Adrenal gland (tissue), 5 donors: ENCODE results near the gene SKIC2.
"Not testable (repeated sequence)": the region's sequence is repeated elsewhere in the genome, so short reads cannot be mapped to it uniquely, and the experiment has no call there.

Experiments
- CTCF ChIP-seq, 6 experiments: fragments of 450-650 bp in 4 of 6; fragments of 200-600 bp in 2 of 6; sonication (generic) in 1 of 6; IDR thresholded peaks; 1 replicate in 5 of 6; 2 replicates in 1 of 6; pipeline versions ENCODE4 v1.5.1 to v1.8.0; 2016 to 2021; ENCODE audit warnings: antibody characterized with exemption in 6 of 6, mild to moderate bottlenecking in 2 of 6, moderate library complexity in 1 of 6
- POLR2A ChIP-seq, 2 donors: fragments of 450-650 bp; IDR thresholded peaks; one replicate each; pipeline ENCODE4 v1.6.1; 2017; ENCODE audit warnings: antibody characterized with exemption in 2 of 2, mild to moderate bottlenecking in 2 of 2, moderate library complexity in 1 of 2
- donor health status: DM: no; HTN: no; CAD: no.

GRCh38 chr6:32009537-32009936 lies 50.6 kb downstream of the SKIC2 start:
- TF ChIP-seq CTCF, POLR2A (IDR thresholded peaks at IDR 0.05): not testable (repeated sequence)
